ENCODE results near the gene KIAA1549. TPM values are rescaled to one million over a fixed set of nuclear protein-coding genes. Genes with fewer than 3 reads are reported as not detected.

The KIAA1549 gene
- total RNA-seq, 2 donors from 2014 or later, result 18.7 to 19.3 TPM

GRCh38 chr7:139023076-139023475 is 41.9 kb upstream of the KIAA1549 start:
- 81 to 91% methylated on average over 3 to 5 of the region's 5 CpGs for WGBS, 2 experiments (ENCODE audit: insufficient coverage in 1 of 2, insufficient read length in 1 of 2)
- no peaks in the 10 kb centered on the region for H3K36me3 ChIP-seq (ENCODE audit: control insufficient read depth, insufficient read depth, low read length)
- Mint-ChIP-seq H3K9me3 (no peaks in the 10 kb centered on the region), H3K27ac (no peak overlapping the region), H3K27me3 (ENCODE audit: insufficient read depth) (no peaks in the 10 kb centered on the region), H3K4me1 (peaks cover 19% of the 10 kb centered on the region), H3K36me3 (ENCODE audit: low read depth) (peaks cover 43% of the 10 kb centered on the region), H3K4me3 (no peak overlapping the region)
- no peak for DNase-seq
- H3K9me3 ChIP-seq (ENCODE audit: control insufficient read depth, low read length), result no peaks in the 10 kb centered on the region
- H3K4me1 ChIP-seq (ENCODE audit: control insufficient read depth, insufficient read depth, low read length), result peaks cover 9% of the 10 kb centered on the region
- no peak overlapping the region for H3K27ac ChIP-seq (ENCODE audit: low read depth, low read length)
- no peak overlapping the region for H3K4me3 ChIP-seq (ENCODE audit: low read length)
- H3K27me3 ChIP-seq (ENCODE audit: control insufficient read depth, insufficient read depth, low read length, poor library complexity, severe bottlenecking), result no peaks in the 10 kb centered on the region
- H3K9ac ChIP-seq (ENCODE audit: extremely low read depth, low read length, poor library complexity, severe bottlenecking), result no peak overlapping the region
- no peak for TF ChIP-seq CTCF (conservative IDR thresholded peaks at IDR 0.05)

GRCh38 chr7:139022286-139022685 is 41.1 kb upstream of the KIAA1549 start:
- no peak for TF ChIP-seq CTCF (conservative IDR thresholded peaks at IDR 0.05)
- Histone ChIP-seq H3K4me3 (ENCODE audit: low read length) (no peak overlapping the region), H3K27me3 (ENCODE audit: control insufficient read depth, insufficient read depth, low read length, poor library complexity, severe bottlenecking) (no peaks in the 10 kb centered on the region), H3K27ac (ENCODE audit: low read depth, low read length) (no peak overlapping the region), H3K9ac (ENCODE audit: extremely low read depth, low read length, poor library complexity, severe bottlenecking) (no peak overlapping the region), H3K9me3 (ENCODE audit: control insufficient read depth, low read length) (no peaks in the 10 kb centered on the region), H3K4me1 (ENCODE audit: control insufficient read depth, insufficient read depth, low read length) (peaks cover 6% of the 10 kb centered on the region), H3K36me3 (ENCODE audit: control insufficient read depth, insufficient read depth, low read length) (no peaks in the 10 kb centered on the region)
- Mint-ChIP-seq H3K4me1 (peaks cover 19% of the 10 kb centered on the region), H3K9me3 (no peaks in the 10 kb centered on the region), H3K4me3 (no peak overlapping the region), H3K27me3 (ENCODE audit: insufficient read depth) (no peaks in the 10 kb centered on the region), H3K27ac (no peak overlapping the region), H3K36me3 (ENCODE audit: low read depth) (peaks cover 39% of the 10 kb centered on the region)
- 78 to 82% methylated on average over 3 to 4 of the region's 4 CpGs for WGBS, 2 experiments (ENCODE audit: insufficient coverage in 1 of 2, insufficient read length in 1 of 2)
- DNase-seq, result no peak

GRCh38 chr7:139018910-139019309 is 37.7 kb upstream of the KIAA1549 start:
- Histone ChIP-seq H3K9ac (ENCODE audit: extremely low read depth, low read length, poor library complexity, severe bottlenecking) (no peak overlapping the region), H3K4me3 (ENCODE audit: low read length) (no peak overlapping the region), H3K27ac (ENCODE audit: low read depth, low read length) (no peak overlapping the region), H3K4me1 (ENCODE audit: control insufficient read depth, insufficient read depth, low read length) (peaks cover 6% of the 10 kb centered on the region), H3K36me3 (ENCODE audit: control insufficient read depth, insufficient read depth, low read length) (no peaks in the 10 kb centered on the region), H3K27me3 (ENCODE audit: control insufficient read depth, insufficient read depth, low read length, poor library complexity, severe bottlenecking) (no peaks in the 10 kb centered on the region), H3K9me3 (ENCODE audit: control insufficient read depth, low read length) (peaks cover 6% of the 10 kb centered on the region)
- Mint-ChIP-seq H3K27me3 (ENCODE audit: insufficient read depth) (no peaks in the 10 kb centered on the region), H3K4me1 (peaks cover 11% of the 10 kb centered on the region), H3K9me3 (no peaks in the 10 kb centered on the region), H3K36me3 (ENCODE audit: low read depth) (peaks cover 19% of the 10 kb centered on the region), H3K27ac (no peak overlapping the region), H3K4me3 (no peak overlapping the region)
- DNase-seq, result no peak
- TF ChIP-seq CTCF (conservative IDR thresholded peaks at IDR 0.05), result no peak
- 79 to 100% methylated on average over 1 to 3 of the region's 3 CpGs for WGBS, 2 experiments (ENCODE audit: insufficient coverage in 1 of 2, insufficient read length in 1 of 2)

Measured in endodermal cell (in vitro differentiated cells).